Endothelial cell of umbilical vein (primary cell): ENCODE results near the gene SLC25A45. TPM values are rescaled to one million over a fixed set of nuclear protein-coding genes. Genes with fewer than 3 reads are reported as not detected.
A peak's percentile ranks its signal among the peaks of the same experiment; 100 is the strongest.

Source experiments
- BruUV-seq: library from RNA; stranded (reverse); fragments of 400-500 nt; replicated peaks from 2 replicates; lab custom pipeline; 2021; lab: Mats Ljungman, UMichigan
- CTCF ChIA-PET: fragments of 300-600, 350-600 bp; sonication (Branson Sonifier 250); formaldehyde crosslinking; loops from one replicate; lab custom pipeline; 2021; ENCODE audit warnings: antibody characterized with exemption, inconsistent platforms; lab: Charles Lee
- POLR2A ChIA-PET: fragments of 300-600, 350-600 bp; sonication (Branson Sonifier 250); formaldehyde crosslinking; loops from one replicate; lab custom pipeline; 2021; ENCODE audit warnings: antibody characterized with exemption, inconsistent platforms; lab: Charles Lee
- DNase-seq: peaks from one replicate; pipeline ENCODE4 v3.0.0-alpha.2; 2011; ENCODE audit warnings: low read depth, low spot score
- FAIRE-seq: peaks from 2 replicates; lab custom pipeline; 2011; peaks lifted over from hg19 to GRCh38; lab: Jason Lieb, UNC
- H2AFZ ChIP-seq: 2 replicates; pipeline ENCODE4 v1.6.0; 2012; ENCODE audit warnings: low read depth, low read length, control low read depth, inconsistent platforms
- H3K27ac ChIP-seq: 2 replicates; pipeline ENCODE4 v1.5.1; 2011; ENCODE audit warnings: low read depth, mild to moderate bottlenecking, control low read depth, low read length, moderate library complexity; ENCODE audit not compliant: insufficient read depth
- H3K27me3 ChIP-seq, 2 experiments: 2 replicates each; pipeline versions ENCODE4 v1.6.0 to v1.6.1; 2011; ENCODE audit warnings: low read length in 2 of 2, mixed read lengths in 1 of 2; ENCODE audit not compliant: control insufficient read depth in 2 of 2, insufficient read depth in 2 of 2
- H3K36me3 ChIP-seq, 2 experiments: 2 replicates in 1 of 2; 3 replicates in 1 of 2; pipeline ENCODE4 v1.5.1; 2011; ENCODE audit warnings: low read length in 2 of 2, mild to moderate bottlenecking in 1 of 2, moderate library complexity in 1 of 2; ENCODE audit not compliant: control insufficient read depth in 2 of 2, insufficient read depth in 2 of 2; ENCODE audit errors: extremely low read depth in 1 of 2
- H3K4me1 ChIP-seq: 3 replicates; pipeline ENCODE4 v1.5.1; 2011; ENCODE audit warnings: mild to moderate bottlenecking, low read length; ENCODE audit not compliant: control insufficient read depth, insufficient read depth; ENCODE audit errors: extremely low read depth
- H3K4me2 ChIP-seq: 2 replicates; pipeline ENCODE4 v1.6.1; 2011; ENCODE audit warnings: low read length, control low read depth, mixed read lengths; ENCODE audit not compliant: insufficient read depth
- H3K4me3 ChIP-seq, 3 experiments: fragments of 200-600 bp in 1 of 3; sonication (generic), shearing (Covaris generic) in 1 of 3; replicated peaks in 1 of 3; 2 replicates each; pipeline ENCODE4 v1.5.1; 2011 to 2016; ENCODE audit warnings: control low read depth in 3 of 3, low read length in 3 of 3, mild to moderate bottlenecking in 2 of 3, inconsistent platforms in 1 of 3, low read depth in 1 of 3, moderate library complexity in 1 of 3; ENCODE audit not compliant: insufficient read depth in 1 of 3
- H3K79me2 ChIP-seq: 2 replicates; pipeline ENCODE4 v1.6.0; 2012; ENCODE audit warnings: low read length, inconsistent platforms; ENCODE audit not compliant: control insufficient read depth, insufficient read depth
- H3K9ac ChIP-seq: replicated peaks from 2 replicates; pipeline ENCODE3; 2011; ENCODE audit warnings: low read length, control low read depth; ENCODE audit not compliant: insufficient read depth; ENCODE audit errors: extremely low read depth
- H3K9me1 ChIP-seq: replicated peaks from 3 replicates; pipeline ENCODE4 v1.6.0; 2011; ENCODE audit warnings: mild to moderate bottlenecking, low read length; ENCODE audit not compliant: control insufficient read depth, insufficient read depth; ENCODE audit errors: extremely low read depth
- H3K9me3 ChIP-seq: replicated peaks from 2 replicates; pipeline ENCODE4 v1.5.1; 2012; ENCODE audit warnings: low read length, inconsistent platforms; ENCODE audit not compliant: control insufficient read depth, insufficient read depth
- H4K20me1 ChIP-seq: replicated peaks from 2 replicates; pipeline ENCODE3; 2011; ENCODE audit warnings: mild to moderate bottlenecking, low read length; ENCODE audit not compliant: control insufficient read depth, insufficient read depth; ENCODE audit errors: extremely low read depth
- EZH2 ChIP-seq: IDR thresholded peaks from 2 replicates; pipeline ENCODE4 v1.6.1; 2012; ENCODE audit warnings: borderline replicate concordance, low read depth, mild to moderate bottlenecking, moderate library complexity, low read length, inconsistent platforms; ENCODE audit not compliant: severe bottlenecking
- FOS ChIP-seq: IDR thresholded peaks from 2 replicates; pipeline ENCODE4 v1.6.1; 2011; ENCODE audit warnings: mild to moderate bottlenecking, low read length, moderate library complexity, borderline replicate concordance; ENCODE audit not compliant: insufficient read depth
- GATA2 ChIP-seq: IDR thresholded peaks from 2 replicates; pipeline ENCODE4 v1.7.0; 2011; ENCODE audit warnings: low read depth, mild to moderate bottlenecking, moderate library complexity, mixed read lengths, low read length; ENCODE audit not compliant: insufficient read length, insufficient read depth
- JUN ChIP-seq: IDR thresholded peaks from 2 replicates; pipeline ENCODE4 v1.6.1; 2011; ENCODE audit warnings: borderline replicate concordance, low read depth; ENCODE audit not compliant: insufficient read length, insufficient read depth
- MAX ChIP-seq: IDR thresholded peaks from 2 replicates; pipeline ENCODE4 v1.6.1; 2011; ENCODE audit not compliant: insufficient read depth, insufficient read length
- MYC ChIP-seq: IDR thresholded peaks from one replicate; pipeline ENCODE4 v1.6.1; 2011; ENCODE audit warnings: mild to moderate bottlenecking, low read depth, low read length
- POLR2A ChIP-seq: IDR thresholded peaks from 2 replicates; pipeline ENCODE4 v1.6.1; 2012; ENCODE audit warnings: low read depth, mild to moderate bottlenecking, control low read depth, low read length
- POLR2AphosphoS5 ChIP-seq: IDR thresholded peaks from 2 replicates; pipeline ENCODE4 v1.6.1; 2012; ENCODE audit warnings: low read depth, mild to moderate bottlenecking, control low read depth, low read length, moderate library complexity; ENCODE audit not compliant: insufficient read depth
- dilution Hi-C: fragments of 300-500 bp; cut with MboI; formaldehyde crosslinking; loops from one replicate; pipeline ENCODE4 v1.15.0; 2019; ENCODE audit warnings: low sequenced_read_pairs; ENCODE audit not compliant: extremely low pct_ligation_motif_present
- intact Hi-C: fragments of 100-400 bp; cut with micrococcal nuclease; formaldehyde crosslinking; loops from one replicate; pipeline ENCODE4 v1.10.0; 2022
- polyA plus RNA-seq, 4 experiments: library from polyadenylated mRNA; depleted of rRNA in 3 of 4; stranded (reverse) in 3 of 4; unstranded in 1 of 4; fragments of >200 nt; gene quantifications; 2 replicates each; pipeline versions ENCODE4 v1.2.1 to v1.2.3, GENCODE V29; 2011 to 2012; ENCODE audit warnings: missing spikeins in 1 of 4
- total RNA-seq: library from RNA; stranded (reverse); gene quantifications from 2 replicates; pipeline ENCODE4 v1.2.3, GENCODE V29; 2021
- TF ChIP-seq, protein P1 (sequence below), 2 donors: IDR thresholded peaks; 1 replicate in 1 of 2; 2 replicates in 1 of 2; pipeline ENCODE4 v1.5.1; 2011; ENCODE audit warnings: low read length in 2 of 2, mild to moderate bottlenecking in 2 of 2, moderate library complexity in 2 of 2, control low read depth in 1 of 2, inconsistent platforms in 1 of 2, low read depth in 1 of 2; ENCODE audit not compliant: insufficient read depth in 1 of 2; ENCODE audit errors: extremely low read depth in 1 of 2

Gene SLC25A45
- total and polyA plus RNA-seq, 2 donors (not counting 3 experiments of a cell fraction or from before 2014, with no cell fraction given), result 1.2 to 3.1 TPM

- dilution Hi-C loops (no loop called here), intact Hi-C loops (loop anchor here (1.0 to 5.0 kb wide), 4 partner anchors 15 to 123 kb away; no protein-coding TSS in a partner anchor)
- no peaks in the 10 kb centered on the region for H3K27me3 ChIP-seq
- DNase-seq (peak; percentile 88), FAIRE-seq (peak; percentile 88)
- no peaks in the 10 kb centered on the region for H3K36me3 ChIP-seq
- no peak overlapping the region for H3K4me3 ChIP-seq
- no peaks in the 10 kb centered on the region for H3K9me3 ChIP-seq
- peak overlapping the region; percentile 58 for H3K4me2 ChIP-seq
- peaks cover 14% of the 10 kb centered on the region for H3K4me1 ChIP-seq
- CTCF ChIA-PET, result interaction anchor here (0.6 to 11.0 kb wide), 36 partner anchors 8 to 236 kb away, joined by 3 to 473 read pairs (median 6); partner anchors contain the start of genes CAPN1, CDC42EP2 and POLA2
- H3K27ac ChIP-seq, result peak overlapping the region; percentile 20
- POLR2A ChIA-PET, result interaction anchor here (0.9 to 1.7 kb wide), 3 partner anchors 13 to 55 kb away, joined by 4 to 11 read pairs (median 4); partner anchors contain the start of gene CDC42EP2
- H4K20me1 ChIP-seq, result no peaks in the 10 kb centered on the region
- peaks cover 13% of the 10 kb centered on the region for H3K79me2 ChIP-seq
- no TSS peak for BruUV-seq
- H3K9me1 ChIP-seq, result no peaks in the 10 kb centered on the region
- peak overlapping the region; percentile 16 for H3K9ac ChIP-seq
- TF ChIP-seq, protein P1, sequence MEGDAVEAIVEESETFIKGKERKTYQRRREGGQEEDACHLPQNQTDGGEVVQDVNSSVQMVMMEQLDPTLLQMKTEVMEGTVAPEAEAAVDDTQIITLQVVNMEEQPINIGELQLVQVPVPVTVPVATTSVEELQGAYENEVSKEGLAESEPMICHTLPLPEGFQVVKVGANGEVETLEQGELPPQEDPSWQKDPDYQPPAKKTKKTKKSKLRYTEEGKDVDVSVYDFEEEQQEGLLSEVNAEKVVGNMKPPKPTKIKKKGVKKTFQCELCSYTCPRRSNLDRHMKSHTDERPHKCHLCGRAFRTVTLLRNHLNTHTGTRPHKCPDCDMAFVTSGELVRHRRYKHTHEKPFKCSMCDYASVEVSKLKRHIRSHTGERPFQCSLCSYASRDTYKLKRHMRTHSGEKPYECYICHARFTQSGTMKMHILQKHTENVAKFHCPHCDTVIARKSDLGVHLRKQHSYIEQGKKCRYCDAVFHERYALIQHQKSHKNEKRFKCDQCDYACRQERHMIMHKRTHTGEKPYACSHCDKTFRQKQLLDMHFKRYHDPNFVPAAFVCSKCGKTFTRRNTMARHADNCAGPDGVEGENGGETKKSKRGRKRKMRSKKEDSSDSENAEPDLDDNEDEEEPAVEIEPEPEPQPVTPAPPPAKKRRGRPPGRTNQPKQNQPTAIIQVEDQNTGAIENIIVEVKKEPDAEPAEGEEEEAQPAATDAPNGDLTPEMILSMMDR (IDR thresholded peaks at IDR 0.05; ENCODE audit: extremely low read depth in 1 of 2, insufficient read depth in 1 of 2, low read depth in 1 of 2, low read length in 2 of 2), result peak; percentile 67 to 70
- TF ChIP-seq GATA2, result no peak
- no peak for TF ChIP-seq POLR2AphosphoS5
- H2AFZ ChIP-seq, result peak overlapping the region; percentile 58
Observed at GRCh38 chr11:65329944-65330403, 52.5 kb downstream of the SLC25A45 start.

GRCh38 chr11:65329478-65329877 lies 53.0 kb downstream of the SLC25A45 start:
- peaks cover 9% of the 10 kb centered on the region for H3K4me1 ChIP-seq
- dilution Hi-C loops, result no loop called here
- peak overlapping the region; percentile 58 for H2AFZ ChIP-seq
- peak overlapping the region; percentile 16 for H3K9ac ChIP-seq
- no peaks in the 10 kb centered on the region for H4K20me1 ChIP-seq
- H3K4me3 ChIP-seq, result no peak overlapping the region
- H3K79me2 ChIP-seq, result peaks cover 8% of the 10 kb centered on the region
- H3K36me3 ChIP-seq, result no peaks in the 10 kb centered on the region
- ChIA-PET CTCF (interaction anchor here (0.8 to 11.0 kb wide), 31 partner anchors 9 to 198 kb away, joined by 3 to 473 read pairs (median 6); partner anchors contain the start of genes CAPN1, CDC42EP2 and POLA2), POLR2A (interaction anchor here (0.9 to 1.7 kb wide), 3 partner anchors 13 to 55 kb away, joined by 4 to 11 read pairs (median 4); partner anchors contain the start of gene CDC42EP2)
- no peaks in the 10 kb centered on the region for H3K27me3 ChIP-seq
- no TSS peak for BruUV-seq
- TF ChIP-seq POLR2AphosphoS5 (no peak), EZH2 (no peak), JUN (no peak), FOS (no peak), GATA2 (no peak), MYC (no peak), POLR2A (no peak), MAX (no peak)
- TF ChIP-seq, protein P1 (IDR thresholded peaks at IDR 0.05; ENCODE audit: extremely low read depth in 1 of 2, insufficient read depth in 1 of 2, low read depth in 1 of 2, low read length in 2 of 2), result no peak
- peak overlapping the region; percentile 20 for H3K27ac ChIP-seq
- intact Hi-C loops, result no loop called here
- H3K4me2 ChIP-seq, result peak overlapping the region; percentile 58
- DNase-seq (no peak), FAIRE-seq (no peak)
- no peaks in the 10 kb centered on the region for H3K9me1 ChIP-seq
- no peaks in the 10 kb centered on the region for H3K9me3 ChIP-seq
